Measurements from ENCODE around the gene CHTF8.

CHTF8 gene

DNA sequence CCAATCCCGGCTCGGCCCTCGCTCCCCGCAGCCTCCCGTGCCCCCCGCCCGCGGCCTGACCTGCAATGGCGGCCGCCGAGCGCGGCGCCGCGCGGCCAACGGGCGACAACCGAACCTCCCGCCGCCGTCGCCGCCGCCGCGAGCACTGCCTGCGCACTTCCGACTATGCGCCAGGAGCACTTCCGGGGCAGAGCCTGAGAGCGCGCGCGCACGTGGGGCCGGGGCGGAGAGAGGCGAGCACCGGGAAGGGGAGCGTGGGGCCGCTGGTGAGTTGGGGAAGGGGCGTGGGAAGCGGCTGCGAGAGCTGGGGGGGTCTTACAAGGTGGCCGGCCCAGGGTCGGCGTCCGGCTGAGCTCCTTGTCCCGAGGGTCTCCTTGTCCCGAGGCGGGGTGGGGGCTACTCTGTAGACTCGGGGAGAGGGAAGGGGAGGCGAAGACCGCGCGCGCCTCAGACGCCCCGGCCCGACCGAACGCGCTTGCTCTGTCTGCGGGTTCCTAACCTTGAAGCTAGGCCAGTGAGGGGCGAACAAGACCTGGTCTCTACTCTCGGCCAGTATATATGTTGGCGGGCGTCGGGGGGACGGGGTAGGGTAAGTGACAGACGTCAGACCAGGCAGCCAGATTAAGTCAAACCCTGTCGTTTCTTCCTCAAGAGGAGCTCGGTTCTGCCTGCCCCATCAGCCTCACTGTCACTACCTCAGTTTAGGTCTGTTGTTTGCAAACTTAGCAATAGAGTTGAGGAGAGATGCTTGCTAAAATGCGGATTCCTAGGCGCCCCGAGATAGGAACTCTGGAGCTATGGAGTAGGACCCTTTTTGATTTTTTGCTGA is at the start of gene CHTF8, which contains the start of gene UTP4:
CHTF8 (minus strand) TSS at position 165 of the 829 bp plus-strand sequence. CDS start 11,130 bp downstream, outside the sequence.
UTP4 (plus strand) TSS at position 226 of the 829 bp plus-strand sequence. CDS start 811 bp downstream, outside the sequence.
- H3K4me1 Mint-ChIP-seq (ENCODE audit: low read depth), result peaks cover 69% of the 10 kb centered on the region

DNA sequence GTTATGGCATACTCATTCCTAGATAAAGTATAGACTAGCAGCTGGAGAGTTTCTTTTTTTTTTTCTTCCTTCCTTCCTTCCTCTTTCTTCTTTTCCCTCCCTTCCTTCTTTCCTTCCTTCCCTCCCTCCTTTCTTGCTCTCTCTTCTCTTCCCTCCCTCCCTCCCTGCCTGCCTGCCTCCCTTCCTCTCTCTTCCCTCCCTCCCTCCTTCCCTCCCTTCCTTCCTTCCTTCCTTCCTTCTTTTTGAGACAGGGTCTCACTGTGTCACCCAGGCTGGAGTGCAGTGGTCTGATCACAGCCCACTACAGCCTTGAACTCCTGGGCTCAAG is 47.6 kb upstream of the CHTF8 start:
- Mint-ChIP-seq H3K4me3 (no peak overlapping the region), H3K27ac (no peak overlapping the region), H3K4me1 (ENCODE audit: low read depth) (peaks cover 40% of the 10 kb centered on the region), H3K9me3 (no peaks in the 10 kb centered on the region), H3K27me3 (no peaks in the 10 kb centered on the region), H3K36me3 (ENCODE audit: low read depth) (peaks cover 15% of the 10 kb centered on the region)

More for the DNA sequence above, at the start of gene CHTF8, which contains the start of gene UTP4:
- H3K27me3 Mint-ChIP-seq, result no peaks in the 10 kb centered on the region
- H3K4me3 Mint-ChIP-seq, result peak within 1 kb of the TSS; percentile 97
- H3K36me3 Mint-ChIP-seq (ENCODE audit: low read depth), result peaks cover 54% of the 10 kb centered on the region
- H3K9me3 Mint-ChIP-seq, result no peaks in the 10 kb centered on the region
- H3K27ac Mint-ChIP-seq, result peak within 1 kb of the TSS; percentile 94

DNA sequence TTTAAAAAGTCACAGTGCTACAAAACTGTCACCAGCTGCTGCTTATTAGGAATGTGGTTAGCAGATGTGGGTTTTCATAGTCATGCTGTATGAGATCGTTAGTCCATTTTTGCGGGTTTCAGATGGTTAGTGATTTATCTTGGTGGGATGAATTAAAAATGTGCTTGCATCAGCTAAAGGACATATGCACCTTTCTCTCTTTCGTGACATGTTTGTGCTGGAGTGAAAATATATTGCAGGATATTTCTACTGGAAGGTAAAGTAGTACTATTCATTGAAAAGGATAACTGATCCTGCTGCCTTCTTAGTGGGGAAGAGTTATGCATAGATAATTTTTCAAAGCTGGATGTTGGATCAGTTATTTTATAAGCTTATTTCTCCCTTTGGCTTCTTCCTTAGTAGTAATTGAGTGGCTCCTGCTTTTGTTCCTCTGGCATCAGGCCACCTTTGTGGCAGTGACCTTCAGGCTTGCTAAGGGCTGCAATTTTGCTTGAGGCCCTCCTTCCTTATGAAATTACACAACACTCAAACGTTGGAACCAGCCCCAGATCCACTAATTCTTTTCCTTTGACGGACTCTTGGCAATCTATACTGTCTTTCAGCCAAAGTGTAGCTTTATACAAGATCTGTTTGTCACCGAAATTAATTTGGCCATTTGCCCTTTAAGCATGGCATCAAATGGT is 47.1 kb upstream of the CHTF8 start:
- Mint-ChIP-seq H3K27me3 (no peaks in the 10 kb centered on the region), H3K4me1 (ENCODE audit: low read depth) (peaks cover 35% of the 10 kb centered on the region), H3K36me3 (ENCODE audit: low read depth) (peaks cover 15% of the 10 kb centered on the region), H3K4me3 (no peak overlapping the region), H3K27ac (no peak overlapping the region), H3K9me3 (no peaks in the 10 kb centered on the region)

GRCh38 chr16:69176033-69176800 is 43.8 kb upstream of the CHTF8 start:
- Mint-ChIP-seq H3K36me3 (ENCODE audit: low read depth) (peaks cover 28% of the 10 kb centered on the region), H3K4me3 (no peak overlapping the region), H3K27me3 (no peaks in the 10 kb centered on the region), H3K9me3 (no peaks in the 10 kb centered on the region), H3K4me1 (ENCODE audit: low read depth) (peaks cover 25% of the 10 kb centered on the region), H3K27ac (no peak overlapping the region)

DNA sequence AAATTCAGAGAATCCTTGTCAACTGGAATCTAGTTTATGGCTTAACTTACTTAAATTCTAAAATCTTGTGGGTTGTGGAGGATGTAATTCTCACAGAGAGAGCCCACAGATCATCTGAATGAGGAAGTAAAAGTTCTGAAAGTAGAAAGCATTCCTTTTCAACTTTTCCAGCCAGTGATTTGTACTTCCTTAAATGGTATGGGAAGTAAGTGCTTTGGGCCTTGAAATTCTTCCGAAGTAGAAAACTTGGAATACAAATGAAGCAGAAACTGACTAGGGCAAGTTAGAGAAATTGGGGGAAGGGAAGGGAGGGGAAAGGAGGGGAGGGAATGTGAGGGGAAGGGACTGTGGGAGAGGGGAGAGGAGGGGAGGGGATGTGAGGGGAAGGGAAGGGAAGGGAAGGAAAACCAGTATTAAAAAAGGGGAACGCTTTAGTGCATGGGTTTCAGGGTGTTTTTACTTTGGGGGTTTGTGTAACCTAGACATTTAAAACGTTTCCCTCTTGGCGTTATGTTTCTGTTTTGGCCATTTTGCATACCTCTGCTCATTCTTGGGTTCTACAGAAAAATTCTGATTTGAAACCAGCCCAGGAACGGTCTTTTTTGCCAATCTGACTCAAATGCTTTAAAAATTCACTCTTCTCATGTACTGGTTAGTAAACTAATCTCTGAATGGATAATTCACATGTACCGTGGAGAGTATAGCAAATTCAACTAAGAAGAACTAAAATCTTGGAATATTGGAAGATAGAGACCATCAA is 39.1 kb upstream of the CHTF8 start:
- Mint-ChIP-seq H3K4me1 (ENCODE audit: low read depth) (peaks cover 48% of the 10 kb centered on the region), H3K4me3 (no peak overlapping the region), H3K36me3 (ENCODE audit: low read depth) (peaks cover 66% of the 10 kb centered on the region), H3K27me3 (no peaks in the 10 kb centered on the region), H3K27ac (no peak overlapping the region), H3K9me3 (no peaks in the 10 kb centered on the region)

DNA sequence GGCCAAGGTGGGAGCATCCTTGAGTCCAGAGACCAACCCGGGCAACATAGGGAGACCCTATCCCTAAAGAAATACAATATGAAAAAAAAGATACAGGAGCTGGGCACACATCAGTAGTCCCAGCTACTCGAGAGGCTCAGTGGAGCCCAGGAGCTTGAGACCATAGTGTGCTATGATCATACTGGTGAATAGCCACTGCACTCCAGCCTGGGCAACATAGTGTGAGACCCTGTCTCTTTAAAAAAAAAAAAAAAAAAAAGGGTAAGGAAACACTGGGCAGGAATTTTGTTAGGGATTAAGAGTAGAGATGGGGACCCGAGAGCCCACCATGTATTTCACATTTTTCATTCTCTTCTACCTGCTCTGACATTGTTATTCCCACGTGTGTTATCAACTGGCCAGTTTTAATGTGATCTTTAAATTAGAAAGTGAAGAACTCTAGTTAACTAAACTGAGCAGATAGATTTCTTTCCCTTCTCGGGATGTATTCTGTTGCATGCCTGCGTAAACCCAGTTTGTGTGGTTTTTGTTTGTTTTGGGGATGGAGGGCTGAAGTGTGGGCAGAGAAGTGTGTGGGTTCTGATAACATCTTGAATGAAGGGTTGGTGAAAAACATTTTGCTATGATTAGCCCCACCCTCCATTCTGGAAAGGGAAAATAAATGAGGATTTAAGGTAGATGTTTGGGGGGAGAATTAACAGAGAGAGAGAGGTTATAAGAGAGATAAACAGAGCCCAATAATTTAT is 37.4 kb upstream of the CHTF8 start:
- peaks cover 61% of the 10 kb centered on the region for H3K4me1 Mint-ChIP-seq (ENCODE audit: low read depth)
- peaks cover 73% of the 10 kb centered on the region for H3K36me3 Mint-ChIP-seq (ENCODE audit: low read depth)
- no peak overlapping the region for H3K4me3 Mint-ChIP-seq
- no peaks in the 10 kb centered on the region for H3K27me3 Mint-ChIP-seq
- no peak overlapping the region for H3K27ac Mint-ChIP-seq
- no peaks in the 10 kb centered on the region for H3K9me3 Mint-ChIP-seq

DNA sequence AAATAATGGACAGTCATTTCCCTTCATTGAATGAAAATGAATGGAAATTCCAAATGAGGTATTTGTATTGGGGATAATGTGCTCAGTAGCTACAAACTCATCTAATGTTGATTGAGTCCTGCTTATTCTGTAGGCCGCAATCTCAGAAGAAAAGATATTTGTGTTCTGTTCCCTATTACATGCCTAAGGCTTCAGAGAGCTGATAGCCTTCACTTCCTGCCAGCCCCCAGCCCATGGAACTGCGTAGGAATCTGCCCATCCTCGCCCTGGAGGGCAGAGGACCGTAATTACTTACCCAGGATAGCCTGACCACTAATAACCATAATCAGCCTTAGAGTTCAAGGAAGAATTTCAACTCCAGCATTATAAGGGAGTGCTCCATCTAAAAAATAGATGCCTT is 36.7 kb upstream of the CHTF8 start:
- Mint-ChIP-seq H3K27ac (no peak overlapping the region), H3K27me3 (no peaks in the 10 kb centered on the region), H3K4me3 (no peak overlapping the region), H3K4me1 (ENCODE audit: low read depth) (peaks cover 63% of the 10 kb centered on the region), H3K36me3 (ENCODE audit: low read depth) (peaks cover 78% of the 10 kb centered on the region), H3K9me3 (no peaks in the 10 kb centered on the region)

DNA sequence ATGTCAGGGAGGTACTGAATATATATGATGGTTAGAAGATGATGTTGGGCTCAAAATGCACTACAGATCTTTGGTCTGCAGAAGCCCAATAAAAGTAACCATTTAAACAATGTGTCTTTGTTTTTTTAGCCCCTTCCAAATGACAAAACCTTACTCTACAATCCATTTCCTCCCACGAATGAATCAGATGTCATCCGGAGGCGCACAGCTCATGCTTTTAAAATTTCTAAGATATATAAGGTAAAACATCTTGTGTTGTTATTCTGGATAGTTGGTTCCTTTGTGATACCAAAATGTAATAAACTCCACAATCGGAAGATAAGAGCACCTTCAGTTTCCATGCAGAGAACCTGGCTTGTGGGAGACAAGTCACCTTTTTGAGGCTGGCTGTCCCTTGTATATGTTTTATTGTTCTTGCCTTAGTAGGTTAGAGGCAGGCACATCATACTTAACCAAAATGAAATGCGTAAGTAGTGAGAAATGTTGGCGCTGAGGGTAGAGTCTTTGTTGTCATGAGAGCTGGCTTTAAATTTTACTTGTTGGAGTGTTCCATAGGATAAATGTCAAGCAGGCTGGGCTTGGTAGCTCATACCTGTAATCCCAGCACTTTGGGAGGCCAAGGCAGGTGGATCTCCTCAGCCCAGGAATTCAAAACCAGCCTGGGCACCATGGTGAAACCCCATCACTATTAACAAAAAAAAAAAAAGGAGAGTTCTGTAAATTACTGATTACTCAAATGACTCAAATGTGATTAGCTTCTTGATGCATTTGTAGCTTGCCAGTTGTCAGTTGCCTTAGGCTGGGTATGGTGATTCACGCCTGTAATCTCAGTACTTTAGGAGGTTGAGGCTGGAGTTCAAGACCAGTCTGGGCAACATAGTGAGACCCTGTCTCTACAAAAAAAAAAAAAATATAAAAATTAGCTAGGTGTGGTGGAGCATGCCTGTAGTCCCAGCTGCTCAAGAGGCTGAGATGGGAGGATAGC is 34.9 kb upstream of the CHTF8 start:
- peaks cover 66% of the 10 kb centered on the region for H3K4me1 Mint-ChIP-seq (ENCODE audit: low read depth)
- H3K36me3 Mint-ChIP-seq (ENCODE audit: low read depth), result peaks cover 82% of the 10 kb centered on the region
- H3K27me3 Mint-ChIP-seq, result no peaks in the 10 kb centered on the region
- peak overlapping the region; percentile 92 for H3K27ac Mint-ChIP-seq
- no peaks in the 10 kb centered on the region for H3K9me3 Mint-ChIP-seq
- peak overlapping the region; percentile 73 for H3K4me3 Mint-ChIP-seq

- Mint-ChIP-seq H3K27ac (peak overlapping the region; percentile 92), H3K4me3 (peak overlapping the region; percentile 73), H3K9me3 (no peaks in the 10 kb centered on the region), H3K36me3 (ENCODE audit: low read depth) (peaks cover 80% of the 10 kb centered on the region), H3K27me3 (no peaks in the 10 kb centered on the region), H3K4me1 (ENCODE audit: low read depth) (peaks cover 65% of the 10 kb centered on the region)
Measured at GRCh38 chr16:69166221-69166833, 33.9 kb upstream of the CHTF8 start.

DNA sequence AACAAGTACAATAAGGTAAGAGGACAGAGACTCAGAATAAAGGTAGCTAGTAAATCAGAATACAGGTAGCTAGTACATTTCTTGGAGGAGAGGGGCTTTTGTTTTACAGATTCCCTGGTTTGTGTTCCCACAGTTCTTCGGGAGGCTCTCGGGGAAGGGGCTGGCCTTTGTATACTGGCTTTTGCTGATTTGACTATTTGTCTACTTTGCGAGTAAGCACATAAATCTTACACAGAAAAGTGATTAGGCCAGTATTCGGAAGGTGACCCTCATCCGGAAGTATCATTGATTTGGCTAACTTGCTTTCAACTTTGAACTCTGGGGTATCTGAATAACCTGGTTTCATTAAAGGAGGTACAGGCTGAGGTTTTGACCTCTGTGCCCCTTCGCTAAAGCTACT is 33.2 kb upstream of the CHTF8 start:
- Mint-ChIP-seq H3K36me3 (ENCODE audit: low read depth) (peaks cover 80% of the 10 kb centered on the region), H3K4me1 (ENCODE audit: low read depth) (peaks cover 59% of the 10 kb centered on the region), H3K27me3 (no peaks in the 10 kb centered on the region), H3K9me3 (no peaks in the 10 kb centered on the region), H3K4me3 (no peak overlapping the region), H3K27ac (peak overlapping the region; percentile 92)

DNA sequence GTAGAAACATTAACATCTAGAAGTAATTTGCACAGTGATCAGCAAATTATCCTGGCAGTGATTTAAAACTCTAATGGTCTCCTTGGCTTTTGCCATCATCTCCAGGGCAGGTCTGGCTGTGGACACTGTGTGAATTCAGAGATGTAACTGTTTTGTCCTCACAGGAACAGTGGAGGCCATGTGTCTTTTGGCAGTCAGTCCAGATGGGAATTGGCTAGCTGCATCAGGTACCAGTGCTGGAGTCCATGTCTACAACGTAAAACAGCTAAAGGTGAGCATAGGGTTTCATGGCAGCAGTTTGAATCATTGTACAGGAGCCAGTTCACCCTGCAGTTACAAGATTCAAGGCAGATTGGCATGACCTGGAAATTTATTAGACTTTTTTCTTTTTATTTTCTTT is 27.8 kb upstream of the CHTF8 start:
- H3K4me3 Mint-ChIP-seq, result no peak overlapping the region
- no peak overlapping the region for H3K27ac Mint-ChIP-seq
- H3K4me1 Mint-ChIP-seq (ENCODE audit: low read depth), result peaks cover 36% of the 10 kb centered on the region
- H3K36me3 Mint-ChIP-seq (ENCODE audit: low read depth), result peaks cover 72% of the 10 kb centered on the region
- no peaks in the 10 kb centered on the region for H3K27me3 Mint-ChIP-seq
- no peaks in the 10 kb centered on the region for H3K9me3 Mint-ChIP-seq

GRCh38 chr16:69157196-69157595 is 24.8 kb upstream of the CHTF8 start:
- peak overlapping the region; percentile 45 for H3K27ac Mint-ChIP-seq
- H3K9me3 Mint-ChIP-seq, result no peaks in the 10 kb centered on the region
- H3K27me3 Mint-ChIP-seq, result no peaks in the 10 kb centered on the region
- H3K4me3 Mint-ChIP-seq, result no peak overlapping the region
- H3K4me1 Mint-ChIP-seq (ENCODE audit: low read depth), result peaks cover 21% of the 10 kb centered on the region
- peaks cover 72% of the 10 kb centered on the region for H3K36me3 Mint-ChIP-seq (ENCODE audit: low read depth)

All from stimulated activated naive CD8-positive, alpha-beta T cell treated with anti-CD3 and anti-CD28 coated beads, Interleukin-15, Interleukin-2, amounts not matched to agents 100 ng/mL and 50 ng/mL, for 24 hours (primary cell).